Smooth muscle cell (in vitro differentiated cells): ENCODE measurements around the gene PIEZO2. TPM values are rescaled to one million over a fixed set of nuclear protein-coding genes. Genes with fewer than 3 reads are reported as not detected.

Source experiments
- DNase-seq: peaks from one replicate; lab custom pipeline; 2025; ENCODE audit not compliant: unreplicated experiment; lab: John Stamatoyannopoulos, UW
- H2AFZ ChIP-seq: fragments of 200-600 bp; sonication (generic); 2 replicates; pipeline ENCODE4 v1.6.0; 2016; ENCODE audit warnings: antibody characterized with exemption, low read depth, mild to moderate bottlenecking
- H3F3A ChIP-seq: fragments of 200-600 bp; sonication (generic); 2 replicates; pipeline ENCODE4 v1.6.0; 2017; ENCODE audit warnings: antibody characterized with exemption, low read depth
- H3K27ac ChIP-seq: fragments of 200-600 bp; sonication (generic); 2 replicates; pipeline ENCODE4 v1.5.1; 2016; ENCODE audit warnings: low read depth, mild to moderate bottlenecking
- H3K27me3 ChIP-seq: fragments of 200-600 bp; sonication (generic); 2 replicates; pipeline ENCODE4 v1.6.1; 2016; ENCODE audit warnings: low read depth, mild to moderate bottlenecking
- H3K36me3 ChIP-seq: fragments of 200-600 bp; sonication (generic); 2 replicates; pipeline ENCODE4 v1.5.1; 2016; ENCODE audit warnings: low read depth
- H3K4me1 ChIP-seq: fragments of 200-600 bp; sonication (generic); 2 replicates; pipeline ENCODE4 v1.5.1; 2016; ENCODE audit warnings: low read depth
- H3K4me2 ChIP-seq: fragments of 200-600 bp; sonication (generic); 2 replicates; pipeline ENCODE4 v1.6.0; 2016; ENCODE audit warnings: mild to moderate bottlenecking
- H3K4me3 ChIP-seq: fragments of 200-600 bp; sonication (generic); 2 replicates; pipeline ENCODE4 v1.5.1; 2016; ENCODE audit warnings: mild to moderate bottlenecking
- H3K79me2 ChIP-seq: fragments of 200-600 bp; sonication (generic); 2 replicates; pipeline ENCODE4 v1.6.0; 2016; ENCODE audit warnings: low read depth, mild to moderate bottlenecking
- H3K9ac ChIP-seq: fragments of 200-600 bp; sonication (generic); 2 replicates; pipeline ENCODE4 v1.6.0; 2016; ENCODE audit warnings: low read depth
- H3K9me3 ChIP-seq: fragments of 200-600 bp; sonication (generic); replicated peaks from 2 replicates; pipeline ENCODE4 v1.5.1; 2016; ENCODE audit warnings: low read depth
- H4K20me1 ChIP-seq: fragments of 200-600 bp; sonication (generic); 2 replicates; pipeline ENCODE4 v1.6.0; 2016; ENCODE audit warnings: low read depth
- WGBS: methylation state at CpG from one replicate; pipeline ENCODE4 v1.1.7; 2016; ENCODE audit warnings: low lambda C conversion rate; 5-methylcytosine and 5-hydroxymethylcytosine counted together
- polyA plus RNA-seq: library from polyadenylated mRNA; unstranded; fragments of >200 nt; fragmentation: Nextera tagmentation; extraction: Ambion mirVana; gene quantifications from 2 replicates; pipeline ENCODE4 v1.2.1, GENCODE V29; 2016
- total RNA-seq: library from RNA; depleted of rRNA; stranded (reverse); fragments of >200 nt; gene quantifications from 2 replicates; pipeline ENCODE4 v1.2.3, GENCODE V29; 2014
- TF ChIP-seq, protein P1 (sequence below): fragments of 200-600 bp; sonication (generic); IDR thresholded peaks from 2 replicates; pipeline ENCODE4 v1.5.1; 2017; ENCODE audit warnings: borderline replicate concordance, mild to moderate bottlenecking, antibody characterized with exemption; ENCODE audit not compliant: insufficient read depth, poor library complexity, severe bottlenecking

PIEZO2 gene
- total and polyA plus RNA-seq, 2 experiments from 2014 or later, result 1.3 to 4.7 TPM

DNA sequence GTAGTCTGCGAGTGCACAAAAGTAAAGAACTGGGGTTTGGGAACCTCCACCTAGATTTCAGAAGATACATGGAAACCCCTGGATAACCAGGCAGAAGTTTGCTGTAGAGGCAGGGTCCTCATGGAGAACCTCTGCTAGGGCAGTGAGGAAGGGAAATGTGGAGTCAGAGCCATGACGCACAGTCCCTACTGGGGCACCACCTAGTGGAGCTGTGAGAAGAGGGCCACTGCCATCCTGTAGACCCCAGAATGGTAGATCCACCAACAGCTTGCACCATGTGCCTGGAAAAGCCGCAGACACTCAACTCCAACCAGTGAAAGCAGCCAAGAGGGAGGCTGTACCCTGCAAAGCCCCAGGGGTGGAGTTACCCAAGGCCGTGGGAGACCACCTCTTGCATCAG lies 206.4 kb downstream of the PIEZO2 start:
- TF ChIP-seq, protein P1, sequence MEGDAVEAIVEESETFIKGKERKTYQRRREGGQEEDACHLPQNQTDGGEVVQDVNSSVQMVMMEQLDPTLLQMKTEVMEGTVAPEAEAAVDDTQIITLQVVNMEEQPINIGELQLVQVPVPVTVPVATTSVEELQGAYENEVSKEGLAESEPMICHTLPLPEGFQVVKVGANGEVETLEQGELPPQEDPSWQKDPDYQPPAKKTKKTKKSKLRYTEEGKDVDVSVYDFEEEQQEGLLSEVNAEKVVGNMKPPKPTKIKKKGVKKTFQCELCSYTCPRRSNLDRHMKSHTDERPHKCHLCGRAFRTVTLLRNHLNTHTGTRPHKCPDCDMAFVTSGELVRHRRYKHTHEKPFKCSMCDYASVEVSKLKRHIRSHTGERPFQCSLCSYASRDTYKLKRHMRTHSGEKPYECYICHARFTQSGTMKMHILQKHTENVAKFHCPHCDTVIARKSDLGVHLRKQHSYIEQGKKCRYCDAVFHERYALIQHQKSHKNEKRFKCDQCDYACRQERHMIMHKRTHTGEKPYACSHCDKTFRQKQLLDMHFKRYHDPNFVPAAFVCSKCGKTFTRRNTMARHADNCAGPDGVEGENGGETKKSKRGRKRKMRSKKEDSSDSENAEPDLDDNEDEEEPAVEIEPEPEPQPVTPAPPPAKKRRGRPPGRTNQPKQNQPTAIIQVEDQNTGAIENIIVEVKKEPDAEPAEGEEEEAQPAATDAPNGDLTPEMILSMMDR, result no peak
- Histone ChIP-seq H3K79me2 (no peaks in the 10 kb centered on the region), H3K4me2 (no peak overlapping the region), H3K27ac (no peak overlapping the region), H2AFZ (no peak overlapping the region), H3K4me1 (no peaks in the 10 kb centered on the region), H4K20me1 (no peaks in the 10 kb centered on the region), H3K36me3 (no peaks in the 10 kb centered on the region), H3K9me3 (peaks cover 16% of the 10 kb centered on the region), H3F3A (no peaks in the 10 kb centered on the region), H3K9ac (no peak overlapping the region), H3K4me3 (no peak overlapping the region), H3K27me3 (no peaks in the 10 kb centered on the region)
- 83% methylated on average over 4 of the region's 4 CpGs for WGBS
- DNase-seq, result no peak

GRCh38 chr18:10939822-10940221 lies 209.5 kb downstream of the PIEZO2 start:
- H3K4me1 ChIP-seq, result peaks cover 4% of the 10 kb centered on the region
- TF ChIP-seq, protein P1, result no peak
- no peaks in the 10 kb centered on the region for H3K79me2 ChIP-seq
- H3K27ac ChIP-seq, result no peak overlapping the region
- H4K20me1 ChIP-seq, result no peaks in the 10 kb centered on the region
- no peak for DNase-seq
- H3F3A ChIP-seq, result no peaks in the 10 kb centered on the region
- no peaks in the 10 kb centered on the region for H3K27me3 ChIP-seq
- no peak overlapping the region for H3K4me3 ChIP-seq
- no peaks in the 10 kb centered on the region for H3K36me3 ChIP-seq
- H3K9ac ChIP-seq, result no peak overlapping the region
- H2AFZ ChIP-seq, result no peak overlapping the region
- no peak overlapping the region for H3K4me2 ChIP-seq
- H3K9me3 ChIP-seq, result peaks cover 3% of the 10 kb centered on the region
- WGBS, result 81% methylated on average over 6 of the region's 6 CpGs

DNA sequence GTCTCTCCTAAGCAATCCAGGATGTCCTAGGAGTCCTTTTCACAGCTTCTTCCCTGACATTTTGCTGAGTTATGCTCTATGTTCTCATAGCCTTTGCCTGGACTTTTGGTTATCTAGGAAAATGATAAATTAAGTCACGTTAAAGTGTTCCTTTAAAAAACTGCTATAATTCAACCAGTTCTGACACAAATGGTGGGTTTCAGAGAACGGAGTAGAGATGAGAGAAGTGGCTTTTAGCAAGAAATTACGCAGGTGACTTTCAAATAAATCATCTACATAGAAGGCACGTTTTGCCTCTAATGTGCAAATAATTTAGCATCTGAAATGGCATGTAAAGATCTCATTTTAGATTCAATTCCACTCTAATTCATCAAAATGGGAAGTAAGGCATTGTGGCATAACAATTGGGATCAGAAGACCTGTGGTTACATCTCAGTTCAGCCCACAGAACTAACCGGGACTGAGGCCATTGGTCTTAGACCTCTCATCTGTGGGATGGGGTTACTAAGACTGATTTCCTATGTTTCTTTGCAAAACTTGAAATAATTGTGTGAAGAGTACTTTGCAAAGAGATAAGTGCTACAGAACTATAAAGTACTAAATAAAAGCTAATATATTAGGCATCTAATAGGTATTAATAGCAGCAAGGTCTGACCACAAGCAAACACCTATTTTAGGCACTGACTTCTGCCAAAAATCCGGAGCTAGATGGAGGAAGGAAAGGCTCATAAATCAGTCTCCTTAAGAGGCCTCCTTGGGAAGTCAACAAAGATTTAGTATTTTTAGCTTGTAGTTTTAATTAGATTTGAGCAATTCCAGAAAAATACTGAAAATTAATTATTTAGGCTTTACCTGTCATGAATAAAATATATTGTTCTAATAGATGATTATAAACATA lies 211.4 kb downstream of the PIEZO2 start:
- Histone ChIP-seq H3K4me2 (no peak overlapping the region), H3K27ac (no peak overlapping the region), H3K79me2 (no peaks in the 10 kb centered on the region), H3K4me3 (no peak overlapping the region), H3K9me3 (no peaks in the 10 kb centered on the region), H3K36me3 (no peaks in the 10 kb centered on the region), H3K9ac (no peak overlapping the region), H3F3A (no peaks in the 10 kb centered on the region), H3K27me3 (no peaks in the 10 kb centered on the region), H3K4me1 (peaks cover 4% of the 10 kb centered on the region), H2AFZ (no peak overlapping the region), H4K20me1 (no peaks in the 10 kb centered on the region)
- WGBS, result 86% methylated on average over 6 of the region's 6 CpGs
- DNase-seq, result no peak
- TF ChIP-seq, protein P1, result no peak
